ENCODE measurements around the gene TEKTIP1. TPM values are rescaled to one million over a fixed set of nuclear protein-coding genes. Genes with fewer than 3 reads are reported as not detected.

The TEKTIP1 gene
- total and polyA plus RNA-seq, 10 of the 15 experiments (the other 5 are each of a cell fraction or from before 2014, with no cell fraction given): 0.18 to 2.6 (median 0.60) TPM; not detected in 5

- H3K4me2 ChIP-seq (ENCODE audit: control insufficient read depth, insufficient read depth): no peak overlapping the region
- ChIA-PET POLR2A (interaction anchor here (0.5 to 1.0 kb wide), 3 partner anchors 14 to 36 kb away, joined by 3 to 5 read pairs (median 3); no protein-coding TSS in a partner anchor), CTCF (interaction anchor here (0.9 to 1.9 kb wide), 9 partner anchors 10 to 266 kb away, joined by 3 to 7 read pairs (median 4); no protein-coding TSS in a partner anchor), RAD21 (ENCODE audit: unreplicated experiment) (no interaction called here), SMC1A (ENCODE audit: uncharacterized antibody, unreplicated experiment) (interaction anchor here (0.7 to 1.0 kb wide), 2 partner anchors 17 to 45 kb away, joined by 3 read pairs; no protein-coding TSS in a partner anchor)
- TF ChIP-seq RB1 (IDR thresholded peaks at IDR 0.05; ENCODE audit: borderline replicate concordance): no peak
- in situ Hi-C loops (cut with MboI) (no loop called here), intact Hi-C loops (cut with micrococcal nuclease; ENCODE audit: unreplicated experiment) (no loop called here)
- no peaks in the 10 kb centered on the region for H3K36me3 ChIP-seq (ENCODE audit: control insufficient read depth in 2 of 2, insufficient read depth in 2 of 2, low read length in 1 of 2)
- H2AFZ ChIP-seq (ENCODE audit: control insufficient read depth, low read depth, low read length): no peak overlapping the region
- peaks cover 2% of the 10 kb centered on the region; the same call in 1 of the 3 replicates for H3K9me3 ChIP-seq (replicated peaks; ENCODE audit: control insufficient read depth, insufficient read depth, low read length)
- BruUV-seq (replicated peaks): no TSS peak
- FAIRE-seq: no peak
- ATAC-seq: no peak
- no peak overlapping the region for H3K4me3 ChIP-seq
- DNase-seq (ENCODE audit: low read depth, low spot score): no peak
- WGBS (ENCODE audit: insufficient coverage, insufficient replicate concordance, low lambda C conversion rate, missing lambda C conversion rate): 30% methylated on average over 8 of the region's 8 CpGs
- H4K20me1 ChIP-seq (ENCODE audit: control insufficient read depth, insufficient read depth): no peaks in the 10 kb centered on the region
- no peaks in the 10 kb centered on the region for H3K4me1 ChIP-seq (ENCODE audit: control insufficient read depth, insufficient read depth, low read length)
- no peaks in the 10 kb centered on the region for H3K27me3 ChIP-seq (replicated peaks in 1 of 2; ENCODE audit: control insufficient read depth in 2 of 2, insufficient read depth in 2 of 2, low read length in 1 of 2)
- no peak overlapping the region for H3K9ac ChIP-seq (ENCODE audit: control insufficient read depth, insufficient read depth, low read length)
- no peak overlapping the region for H3K27ac ChIP-seq (ENCODE audit: control insufficient read depth, insufficient read depth)
- H3K79me2 ChIP-seq (ENCODE audit: control insufficient read depth, insufficient read depth, low read length): no peaks in the 10 kb centered on the region
Measured at GRCh38 chr19:3590991-3591659, 52.2 kb downstream of the TEKTIP1 start.

- POLR2A ChIA-PET: no interaction called here
- H4K20me1 ChIP-seq (ENCODE audit: control insufficient read depth, insufficient read depth): no peaks in the 10 kb centered on the region
- no peaks in the 10 kb centered on the region for H3K27me3 ChIP-seq (replicated peaks in 1 of 2; ENCODE audit: control insufficient read depth in 2 of 2, insufficient read depth in 2 of 2, low read length in 1 of 2)
- peaks cover 2% of the 10 kb centered on the region; the same call in 1 of the 3 replicates for H3K9me3 ChIP-seq (replicated peaks; ENCODE audit: control insufficient read depth, insufficient read depth, low read length)
- H3K4me2 ChIP-seq (ENCODE audit: control insufficient read depth, insufficient read depth): no peak overlapping the region
- intact Hi-C loops (cut with micrococcal nuclease; ENCODE audit: unreplicated experiment): no loop called here
- TF ChIP-seq NR2C2 (IDR thresholded peaks at IDR 0.05; ENCODE audit: borderline replicate concordance, control insufficient read depth, insufficient read length, low read depth): no peak
- no peak for TF ChIP-seq BCL3 (IDR thresholded peaks at IDR 0.05; ENCODE audit: borderline replicate concordance, insufficient read depth, low read depth, low read length, poor library complexity, severe bottlenecking)
- TF ChIP-seq HDAC2 (IDR thresholded peaks at IDR 0.05): no peak
- no peak for TF ChIP-seq MEF2A (IDR thresholded peaks at IDR 0.05; ENCODE audit: insufficient read depth, low read depth, low read length)
- no peak for TF ChIP-seq CHD4 (IDR thresholded peaks at IDR 0.05)
- TF ChIP-seq ZNF274 (IDR thresholded peaks at IDR 0.05; ENCODE audit: insufficient read depth, insufficient read length): no peak
- no peak for TF ChIP-seq BCLAF1 (IDR thresholded peaks at IDR 0.05)
- TF ChIP-seq RCOR1 (conservative IDR thresholded peaks at IDR 0.05; ENCODE audit: low read depth, low read length): no peak
- no peak for TF ChIP-seq YY1 (IDR thresholded peaks at IDR 0.05; ENCODE audit: low read depth, low read length)
- no peak for TF ChIP-seq SMAD1 (IDR thresholded peaks at IDR 0.05; ENCODE audit: low read depth, partially characterized antibody)
- H3K9ac ChIP-seq (ENCODE audit: control insufficient read depth, insufficient read depth, low read length): no peak overlapping the region
- H2AFZ ChIP-seq (ENCODE audit: control insufficient read depth, low read depth, low read length): no peak overlapping the region
- 17% methylated on average over 9 of the region's 9 CpGs for WGBS (ENCODE audit: insufficient coverage, insufficient replicate concordance, low lambda C conversion rate, missing lambda C conversion rate)
- DNase-seq (ENCODE audit: low read depth, low spot score) (no peak), ATAC-seq (no peak), FAIRE-seq (no peak)
- H3K36me3 ChIP-seq (ENCODE audit: control insufficient read depth in 2 of 2, insufficient read depth in 2 of 2, low read length in 1 of 2): no peaks in the 10 kb centered on the region
- CTCF ChIA-PET: interaction anchor here (0.8 to 1.9 kb wide), 9 partner anchors 8 to 267 kb away, joined by 3 to 5 read pairs (median 4); no protein-coding TSS in a partner anchor
- H3K4me3 ChIP-seq: no peak overlapping the region
- BruUV-seq (replicated peaks): no TSS peak
- no peaks in the 10 kb centered on the region for H3K4me1 ChIP-seq (ENCODE audit: control insufficient read depth, insufficient read depth, low read length)
- H3K79me2 ChIP-seq (ENCODE audit: control insufficient read depth, insufficient read depth, low read length): no peaks in the 10 kb centered on the region
- SMC1A ChIA-PET (ENCODE audit: uncharacterized antibody, unreplicated experiment): interaction anchor here (0.7 to 0.9 kb wide), 2 partner anchors 16 to 35 kb away, joined by 3 read pairs; no protein-coding TSS in a partner anchor
- no peak overlapping the region for H3K27ac ChIP-seq (ENCODE audit: control insufficient read depth, insufficient read depth)
- in situ Hi-C loops (cut with MboI): no loop called here
- RAD21 ChIA-PET (ENCODE audit: unreplicated experiment): interaction anchor here (0.5 kb wide), 1 partner anchor 126 kb away, joined by 4 read pairs; no protein-coding TSS in a partner anchor
Measured at GRCh38 chr19:3591876-3592613, 53.1 kb downstream of the TEKTIP1 start.
